Left lung (tissue), 10 donors: ENCODE measurements around the gene DTNBP1. TPM values are rescaled to one million over a fixed set of nuclear protein-coding genes. Genes with fewer than 3 reads are reported as not detected.

ENCODE experiments used
- ATAC-seq: fragments of 200-7000 bp; cut with Tn5 transposase; one replicate; pipeline ENCODE4 v1.9.1; 2020; ENCODE audit warnings: moderate library complexity
- DNase-seq, 4 donors: peaks; one replicate each; pipeline ENCODE4 v3.0.0-alpha.2; 2013 to 2020
- H3K27ac ChIP-seq, 2 donors: fragments of 200-600 bp; sonication (generic) in 1 of 2; one replicate each; pipeline versions ENCODE4 v1.5.0 to v1.8.0; 2020 to 2021
- H3K27me3 ChIP-seq, 2 donors: fragments of 200-600 bp; sonication (generic) in 1 of 2; one replicate each; pipeline versions ENCODE4 v1.5.0 to v1.8.0; 2020 to 2021
- H3K36me3 ChIP-seq, 2 donors: fragments of 200-600 bp; sonication (generic) in 1 of 2; one replicate each; pipeline versions ENCODE4 v1.5.0 to v1.8.0; 2020 to 2021
- H3K4me1 ChIP-seq, 2 donors: fragments of 200-600 bp; one replicate each; pipeline ENCODE4 v1.8.0; 2021
- H3K4me3 ChIP-seq, 2 donors: fragments of 200-600 bp; sonication (generic) in 1 of 2; one replicate each; pipeline versions ENCODE4 v1.5.0 to v1.8.0; 2020 to 2021; ENCODE audit warnings: mild to moderate bottlenecking in 1 of 2
- H3K9me3 ChIP-seq, 2 donors: fragments of 200-600 bp; sonication (generic) in 1 of 2; one replicate each; pipeline versions ENCODE4 v1.5.0 to v1.8.0; 2020 to 2021
- CTCF ChIP-seq, 2 donors: fragments of 200-600 bp; sonication (generic) in 1 of 2; IDR thresholded peaks; one replicate each; pipeline versions ENCODE4 v1.5.0 to v1.8.0; 2021; ENCODE audit warnings: antibody characterized with exemption in 2 of 2
- intact Hi-C, 2 donors: fragments of 100-400 bp; cut with DNase I; formaldehyde crosslinking; loops; one replicate each; pipeline versions ENCODE4 v1.11.2 to v1.14.2; 2022
- polyA plus RNA-seq, 6 donors: library from polyadenylated mRNA; unstranded; fragments of 120-200 nt; gene quantifications; one replicate each; pipeline ENCODE4 v1.2.1, GENCODE V29; 2013; ENCODE audit not compliant: insufficient read length in 6 of 6
- total RNA-seq, 2 donors: library from RNA; stranded (reverse); fragmentation: NEBNext Ultra II Directional; extraction: Animal tissue kit (Norgen Biotek cat#: 25700); gene quantifications; one replicate each; pipeline ENCODE4 v1.2.1, GENCODE V29; 2021
- donor health status: DM: no; HTN: yes; CAD: no.
- donor health status: DM: no; HTN: no; CAD: no.

Gene DTNBP1
- total and polyA plus RNA-seq, 8 donors, result 15.3 to 18.5 (median 16.2) TPM

- Histone ChIP-seq H3K27me3 (no peaks in the 10 kb centered on the region), H3K4me1 (no peaks in the 10 kb centered on the region), H3K36me3 (no peaks in the 10 kb centered on the region), H3K27ac (no peak overlapping the region), H3K4me3 (no peak overlapping the region), H3K9me3 (no peaks in the 10 kb centered on the region)
- TF ChIP-seq CTCF (IDR thresholded peaks at IDR 0.05), result no peak
- intact Hi-C loops, result no loop called here
- DNase-seq (no peak), ATAC-seq (no peak)
Measured at GRCh38 chr6:15585760-15586214, 77.0 kb downstream of the DTNBP1 start.

DNA sequence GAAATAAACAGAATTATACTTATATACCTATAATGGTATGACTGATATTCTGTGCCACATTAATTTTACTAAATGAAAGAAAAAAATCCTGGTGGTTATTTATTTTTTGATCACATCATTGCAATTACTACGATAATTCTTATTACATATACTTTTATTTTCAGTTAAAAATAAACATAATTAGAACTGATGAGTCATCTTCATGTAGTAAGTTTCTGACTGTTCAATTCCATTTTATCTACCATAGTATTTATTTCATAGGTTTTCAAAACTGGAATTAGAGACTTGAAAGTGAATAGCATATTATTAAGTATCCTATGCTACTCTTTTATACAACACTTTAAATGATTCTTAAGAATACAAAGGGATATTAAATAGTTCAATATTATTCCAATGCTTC lies 80.3 kb downstream of the DTNBP1 start:
- no peak overlapping the region for H3K27ac ChIP-seq
- intact Hi-C loops, result no loop called here
- no peak for TF ChIP-seq CTCF (IDR thresholded peaks at IDR 0.05)
- H3K4me1 ChIP-seq, result peaks cover 0 to 8% of the 10 kb centered on the region in 2 donors
- no peaks in the 10 kb centered on the region for H3K27me3 ChIP-seq
- DNase-seq (no peak), ATAC-seq (no peak)
- H3K4me3 ChIP-seq, result no peak overlapping the region
- no peaks in the 10 kb centered on the region for H3K9me3 ChIP-seq
- H3K36me3 ChIP-seq, result no peaks in the 10 kb centered on the region

GRCh38 chr6:15581751-15582150 lies 81.1 kb downstream of the DTNBP1 start:
- Histone ChIP-seq H3K4me3 (no peak overlapping the region), H3K4me1 (peaks cover 0 to 8% of the 10 kb centered on the region in 2 donors), H3K9me3 (no peaks in the 10 kb centered on the region), H3K27me3 (no peaks in the 10 kb centered on the region), H3K36me3 (no peaks in the 10 kb centered on the region), H3K27ac (no peak overlapping the region)
- ATAC-seq, result no peak
- TF ChIP-seq CTCF (IDR thresholded peaks at IDR 0.05), result no peak
- DNase-seq, result no peak
- intact Hi-C loops, result no loop called here

GRCh38 chr6:15580326-15580725 lies 82.5 kb downstream of the DTNBP1 start:
- no peak for DNase-seq
- H3K9me3 ChIP-seq, result no peaks in the 10 kb centered on the region
- H3K27ac ChIP-seq, result no peak overlapping the region
- H3K4me1 ChIP-seq, result peaks cover 0 to 15% of the 10 kb centered on the region in 2 donors
- H3K4me3 ChIP-seq, result no peak overlapping the region
- no peaks in the 10 kb centered on the region for H3K27me3 ChIP-seq
- no peak for TF ChIP-seq CTCF (IDR thresholded peaks at IDR 0.05)
- H3K36me3 ChIP-seq, result no peaks in the 10 kb centered on the region
- intact Hi-C loops, result no loop called here
- no peak for ATAC-seq

GRCh38 chr6:15578716-15579391 lies 84.0 kb downstream of the DTNBP1 start:
- intact Hi-C loops, result no loop called here

More at GRCh38 chr6:15578716-15579391, 84.0 kb downstream of the DTNBP1 start:
- Histone ChIP-seq H3K36me3 (no peaks in the 10 kb centered on the region), H3K4me1 (peaks cover 0 to 15% of the 10 kb centered on the region in 2 donors), H3K4me3 (no peak overlapping the region), H3K27me3 (no peaks in the 10 kb centered on the region), H3K27ac (no peak overlapping the region), H3K9me3 (no peaks in the 10 kb centered on the region)
- DNase-seq, result no peak
- ATAC-seq, result no peak
- no peak for TF ChIP-seq CTCF (IDR thresholded peaks at IDR 0.05)
